Heart right ventricle (tissue), 16 donors: Measurements from ENCODE around the gene SLCO2A1. TPM values are rescaled to one million over a fixed set of nuclear protein-coding genes. Genes with fewer than 3 reads are reported as not detected.

Experiments used
- ATAC-seq, 8 donors: fragments of 200-7000 bp; cut with Tn5 transposase; one replicate each; pipeline ENCODE4 v1.9.1; 2020; ENCODE audit warnings: mild to moderate bottlenecking in 8 of 8, moderate library complexity in 8 of 8, moderate number of reproducible peaks in 1 of 8
- DNase-seq, 2 donors: peaks; one replicate each; pipeline ENCODE4 v3.0.0-alpha.2; 2020
- H3K27ac ChIP-seq, 10 donors: fragments of 200-600 bp; sonication (generic) in 2 of 10; one replicate each; pipeline versions ENCODE4 v1.5.0 to v1.8.0; 2020 to 2022; ENCODE audit warnings: mild to moderate bottlenecking in 3 of 10
- H3K27me3 ChIP-seq, 7 donors: fragments of 200-600 bp; one replicate each; pipeline ENCODE4 v1.8.0; 2021 to 2022; ENCODE audit warnings: mild to moderate bottlenecking in 2 of 7
- H3K36me3 ChIP-seq, 9 donors: fragments of 200-600 bp; sonication (generic) in 1 of 9; one replicate each; pipeline versions ENCODE4 v1.5.0 to v1.8.0; 2020 to 2022; ENCODE audit warnings: mild to moderate bottlenecking in 2 of 9
- H3K4me1 ChIP-seq, 9 donors: fragments of 200-600 bp; sonication (generic) in 1 of 9; one replicate each; pipeline versions ENCODE4 v1.5.0 to v1.8.0; 2020 to 2022; ENCODE audit warnings: mild to moderate bottlenecking in 4 of 9
- H3K4me3 ChIP-seq, 10 donors: fragments of 200-600 bp; sonication (generic) in 2 of 10; one replicate each; pipeline versions ENCODE4 v1.5.0 to v1.8.0; 2020 to 2022; ENCODE audit warnings: mild to moderate bottlenecking in 7 of 10, moderate library complexity in 2 of 10
- H3K9me3 ChIP-seq, 11 donors: fragments of 200-600 bp in 10 of 11; sonication (generic) in 2 of 11; one replicate each; pipeline versions ENCODE4 v1.5.0 to v1.8.0; 2013 to 2022; ENCODE audit warnings: mild to moderate bottlenecking in 2 of 11, control low read depth in 1 of 11, moderate library complexity in 1 of 11
- WGBS, 2 donors: extraction: QIAGEN DNeasy Blood & Tissue Kit; methylation state at CpG; one replicate each; pipeline ENCODE4 v1.1.7; 2013; ENCODE audit warnings: inconsistent platforms in 1 of 2; 5-methylcytosine and 5-hydroxymethylcytosine counted together
- intact Hi-C, 10 donors: fragments of 100-400 bp; cut with DNase I; formaldehyde crosslinking; loops; one replicate each; pipeline versions ENCODE4 v1.11.1 to v1.14.2; 2022
- polyA plus RNA-seq, 2 donors: library from polyadenylated mRNA; stranded (reverse); fragments of 200-250 nt; gene quantifications; one replicate each; pipeline ENCODE4 v1.2.3, GENCODE V29; 2013
- total RNA-seq, 10 donors: library from RNA; stranded (reverse); fragmentation: NEBNext Ultra II Directional in 3 of 10; extraction: Animal tissue kit (Norgen Biotek cat#: 25700) in 3 of 10; gene quantifications; one replicate each; pipeline versions ENCODE4 v1.2.1 to v1.2.4, GENCODE V29; 2021 to 2023
- TF ChIP-seq, protein P1 (sequence below), 9 donors: fragments of 200-600 bp; sonication (generic) in 2 of 9; IDR thresholded peaks; one replicate each; pipeline versions ENCODE4 v1.5.0 to v1.8.0; 2021 to 2022; ENCODE audit warnings: antibody characterized with exemption in 9 of 9, mild to moderate bottlenecking in 5 of 9, moderate library complexity in 1 of 9
- donor health status: Arrhythmogenic right ventricular cardiomyopathy.
- donor health status: ischemic (EF 13 %, LVEDD 7.1; RV severe dilation, severe dysfunction).
- donor health status: healthy with polysubstance abuse.
- donor health status: DM: no; HTN: yes; CAD: no.
- donor health status: DM: no; HTN: no; CAD: no.
- donor health status: ischemic (EF 25% LVEDD 6.9; RV normal size, moderate dysfunction).
- donor health status: ischemic (EF 25% LVEDD 5.7; RV mildly dilated, moderate dysfunction).
- donor health status: healthy.
- donor health status: DM: yes; HTN: yes; CAD: no.
- donor health status: Ischemic cardiomyopathy.
- donor health status: ischemic (EF 35%, LVEDD 5.7; RV mildly dilated, moderate dysfunction).
- donor health status: nonischemic (EF 11% LVEDD 7.7; RV severe dilation, severe dysfunction).
- donor health status: DM: yes; HTN: yes; CAD: no.
- donor health status: PGD.
- donor health status: ischemic (EF 29% LVEDD 5.4; RV normal size, mild dysfunction).
- donor health status: nonischemic (EF 23%, LVEDD 6.1; RV moderate dilation, normal function).

The SLCO2A1 gene
- total and polyA plus RNA-seq, 12 donors: 3.6 to 30.4 (median 10.0) TPM

DNA sequence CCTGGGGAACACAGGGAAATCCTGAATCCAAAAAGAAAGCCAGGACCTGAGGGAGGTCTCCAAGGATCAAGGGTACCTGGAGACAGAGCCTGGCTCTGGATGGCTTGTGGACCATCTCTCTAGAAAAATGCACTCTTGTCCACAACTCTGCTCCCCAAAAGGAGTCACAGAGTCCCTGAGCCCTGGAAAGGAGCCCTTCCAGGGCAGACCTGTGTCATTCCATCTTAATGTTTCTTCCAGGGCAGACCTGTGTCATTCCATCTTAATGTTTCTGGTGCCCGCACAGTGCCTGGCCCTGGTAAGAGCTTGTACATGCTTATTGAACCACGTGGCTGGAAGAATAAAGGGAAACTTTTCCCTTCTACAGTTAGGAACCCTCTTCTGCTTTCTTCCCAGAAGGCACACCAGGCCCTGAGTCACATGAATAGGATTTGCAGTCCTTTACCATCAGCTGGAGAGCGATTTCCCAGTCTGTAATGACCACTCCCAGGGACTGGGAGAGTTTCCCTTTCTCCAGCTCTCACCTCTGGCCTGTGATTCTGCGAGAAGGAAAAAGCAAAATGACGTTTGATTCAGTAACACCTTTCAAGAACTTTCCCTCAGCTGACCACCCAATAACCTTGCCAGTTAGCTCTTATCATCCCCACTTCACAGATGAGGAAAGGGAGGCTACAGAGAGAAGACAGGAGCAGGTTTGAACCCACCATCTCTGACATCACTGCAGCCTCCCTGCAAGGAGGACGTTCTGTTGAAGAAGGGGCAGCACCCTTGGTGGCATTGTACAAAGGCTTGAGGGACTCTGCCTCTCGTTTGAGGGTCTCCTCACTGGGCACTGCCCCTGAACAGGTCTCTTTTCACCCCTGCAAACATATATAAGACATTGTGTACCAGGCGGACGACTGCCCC, 35.8 kb upstream of the SLCO2A1 start:
- H3K27ac ChIP-seq: peak overlapping the region in 3 of 10 donors; percentile 48 to 59 (median 53)
- intact Hi-C loops: no loop called here
- TF ChIP-seq, protein P1, sequence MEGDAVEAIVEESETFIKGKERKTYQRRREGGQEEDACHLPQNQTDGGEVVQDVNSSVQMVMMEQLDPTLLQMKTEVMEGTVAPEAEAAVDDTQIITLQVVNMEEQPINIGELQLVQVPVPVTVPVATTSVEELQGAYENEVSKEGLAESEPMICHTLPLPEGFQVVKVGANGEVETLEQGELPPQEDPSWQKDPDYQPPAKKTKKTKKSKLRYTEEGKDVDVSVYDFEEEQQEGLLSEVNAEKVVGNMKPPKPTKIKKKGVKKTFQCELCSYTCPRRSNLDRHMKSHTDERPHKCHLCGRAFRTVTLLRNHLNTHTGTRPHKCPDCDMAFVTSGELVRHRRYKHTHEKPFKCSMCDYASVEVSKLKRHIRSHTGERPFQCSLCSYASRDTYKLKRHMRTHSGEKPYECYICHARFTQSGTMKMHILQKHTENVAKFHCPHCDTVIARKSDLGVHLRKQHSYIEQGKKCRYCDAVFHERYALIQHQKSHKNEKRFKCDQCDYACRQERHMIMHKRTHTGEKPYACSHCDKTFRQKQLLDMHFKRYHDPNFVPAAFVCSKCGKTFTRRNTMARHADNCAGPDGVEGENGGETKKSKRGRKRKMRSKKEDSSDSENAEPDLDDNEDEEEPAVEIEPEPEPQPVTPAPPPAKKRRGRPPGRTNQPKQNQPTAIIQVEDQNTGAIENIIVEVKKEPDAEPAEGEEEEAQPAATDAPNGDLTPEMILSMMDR (IDR thresholded peaks at IDR 0.05): no peak
- ATAC-seq (no peak), DNase-seq (no peak)
- no peaks in the 10 kb centered on the region for H3K36me3 ChIP-seq
- H3K9me3 ChIP-seq: no peaks in the 10 kb centered on the region
- no peaks in the 10 kb centered on the region for H3K27me3 ChIP-seq
- WGBS, 2 donors: 80 to 81% methylated on average over 9 of the region's 9 CpGs
- peaks cover 2 to 30% (median 20%) of the 10 kb centered on the region in 9 donors for H3K4me1 ChIP-seq
- H3K4me3 ChIP-seq: no peak overlapping the region

DNA sequence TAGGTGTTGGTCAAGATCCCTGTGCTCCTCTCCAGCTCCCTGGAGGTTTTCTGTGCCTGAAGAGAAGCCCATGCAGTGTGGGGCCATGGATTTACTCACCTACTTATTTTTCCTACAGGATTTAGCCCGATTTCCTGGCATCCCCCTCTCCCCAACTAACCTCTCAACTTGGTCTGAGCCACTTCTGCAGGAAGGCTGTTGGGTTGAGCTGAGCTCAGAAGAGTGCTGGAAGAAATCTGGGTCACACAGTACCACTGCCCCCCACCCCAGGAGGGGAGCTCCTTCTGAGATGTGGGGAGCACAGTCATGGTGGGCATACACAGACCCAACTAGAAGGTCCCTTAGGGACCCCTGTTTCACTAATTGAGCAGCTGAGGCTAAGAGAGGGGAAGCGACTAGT, 34.4 kb upstream of the SLCO2A1 start:
- Histone ChIP-seq H3K27ac (no peak overlapping the region), H3K36me3 (no peaks in the 10 kb centered on the region), H3K4me3 (no peak overlapping the region), H3K27me3 (no peaks in the 10 kb centered on the region), H3K9me3 (no peaks in the 10 kb centered on the region), H3K4me1 (peaks cover 4 to 39% (median 22%) of the 10 kb centered on the region in 9 donors)
- intact Hi-C loops: no loop called here
- no peak for DNase-seq
- TF ChIP-seq, protein P1 (IDR thresholded peaks at IDR 0.05): no peak
- WGBS, 2 donors: 91 to 93% methylated on average over 2 of the region's 2 CpGs
- no peak for ATAC-seq

DNA sequence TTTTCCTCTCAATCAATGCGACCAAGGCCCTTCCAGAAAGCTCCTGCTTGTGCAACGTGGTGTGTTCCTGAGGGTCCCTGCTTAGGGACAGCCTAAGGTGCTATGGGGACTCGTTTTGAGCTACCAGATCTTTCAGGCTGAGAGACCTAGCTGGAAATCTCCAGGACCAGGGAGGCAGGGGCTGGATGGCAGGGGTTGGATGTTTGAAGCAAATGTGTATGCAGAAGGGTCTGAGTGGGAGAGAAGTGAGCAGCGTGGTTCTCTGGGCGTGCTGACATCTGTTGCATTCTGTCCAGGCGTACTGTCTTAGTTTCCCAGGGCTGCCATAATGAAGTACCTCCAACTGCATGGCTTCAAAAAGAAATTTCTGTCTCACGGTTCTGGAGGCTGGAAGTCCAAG, 31.7 kb upstream of the SLCO2A1 start:
- Histone ChIP-seq H3K36me3 (no peaks in the 10 kb centered on the region), H3K9me3 (no peaks in the 10 kb centered on the region), H3K4me1 (peaks cover 4 to 30% (median 14%) of the 10 kb centered on the region in 9 donors), H3K27ac (no peak overlapping the region), H3K4me3 (no peak overlapping the region), H3K27me3 (no peaks in the 10 kb centered on the region)
- no peak for ATAC-seq
- intact Hi-C loops: no loop called here
- TF ChIP-seq, protein P1 (IDR thresholded peaks at IDR 0.05): no peak
- WGBS, 2 donors: 82 to 97% methylated on average over 7 of the region's 7 CpGs
- no peak for DNase-seq

DNA sequence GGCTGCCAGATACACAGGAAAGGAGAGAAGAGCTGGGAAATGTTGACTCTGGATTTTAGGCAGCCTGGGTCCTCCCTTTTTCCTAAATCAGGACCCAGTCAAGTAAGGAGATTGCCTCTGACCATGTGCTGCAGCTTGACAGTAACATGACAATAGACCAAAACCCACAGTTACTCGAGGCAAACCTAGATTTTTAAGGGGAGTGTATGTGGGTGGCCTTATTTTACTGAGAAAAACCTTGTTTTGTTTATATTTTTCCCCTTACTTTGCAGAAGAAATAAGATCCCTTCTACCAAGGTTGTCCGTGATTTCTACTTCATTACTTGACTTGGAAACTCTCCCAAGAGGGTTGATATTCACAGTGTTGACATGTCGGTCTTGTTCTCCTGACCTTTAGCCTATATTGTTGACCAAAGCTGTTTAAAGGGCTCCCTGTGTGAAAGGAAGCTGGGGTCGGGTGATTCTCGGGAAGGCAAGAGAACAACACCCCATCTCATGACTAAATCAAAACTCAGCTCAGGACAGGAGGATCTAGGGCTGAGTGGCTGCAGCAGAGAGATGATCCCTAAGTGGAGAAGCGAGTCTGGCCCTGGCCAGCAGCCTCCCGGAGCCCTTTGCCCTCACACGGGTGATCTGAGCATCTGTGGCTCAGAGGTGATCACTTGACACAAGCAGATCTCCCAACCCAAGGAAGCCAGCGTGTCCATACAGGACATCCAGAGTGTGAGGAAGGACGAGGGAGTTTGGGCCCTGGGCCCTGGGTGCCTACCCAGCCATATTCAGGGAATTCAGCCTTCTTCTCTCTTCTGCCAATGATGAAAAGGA, 31.0 kb upstream of the SLCO2A1 start:
- TF ChIP-seq, protein P1 (IDR thresholded peaks at IDR 0.05): no peak
- DNase-seq (no peak), ATAC-seq (peak in 2 of 8 donors; percentile 30 to 39)
- intact Hi-C loops: no loop called here
- Histone ChIP-seq H3K4me3 (no peak overlapping the region), H3K27me3 (no peaks in the 10 kb centered on the region), H3K4me1 (peaks cover 4 to 25% (median 11%) of the 10 kb centered on the region in 9 donors), H3K27ac (no peak overlapping the region), H3K36me3 (no peaks in the 10 kb centered on the region), H3K9me3 (no peaks in the 10 kb centered on the region)
- 59 to 64% methylated on average over 10 of the region's 10 CpGs for WGBS, 2 donors
